GM19324 (cell line): ENCODE measurements around the gene PLPP2.

Experiments
- ATAC-seq: cut with Tn5 transposase; IDR thresholded peaks from one replicate; pipeline ENCODE4 v1.9.1; 2021; ENCODE audit warnings: mild to moderate bottlenecking, moderate library complexity; ENCODE audit not compliant: unreplicated experiment, low FRiP score

Gene PLPP2

GRCh38 chr19:291006-291521, at the start of gene PLPP2:
Gene PLPP2, minus strand, starts transcription at chr19:291403. Its CDS starts 67 bp downstream, at chr19:291336.
- ATAC-seq, result no peak

- ATAC-seq, result no peak
Measured at GRCh38 chr19:340620-341385, 49.6 kb upstream of the PLPP2 start.

GRCh38 chr19:339262-339887, 48.2 kb upstream of the PLPP2 start:
- ATAC-seq, result no peak

DNA sequence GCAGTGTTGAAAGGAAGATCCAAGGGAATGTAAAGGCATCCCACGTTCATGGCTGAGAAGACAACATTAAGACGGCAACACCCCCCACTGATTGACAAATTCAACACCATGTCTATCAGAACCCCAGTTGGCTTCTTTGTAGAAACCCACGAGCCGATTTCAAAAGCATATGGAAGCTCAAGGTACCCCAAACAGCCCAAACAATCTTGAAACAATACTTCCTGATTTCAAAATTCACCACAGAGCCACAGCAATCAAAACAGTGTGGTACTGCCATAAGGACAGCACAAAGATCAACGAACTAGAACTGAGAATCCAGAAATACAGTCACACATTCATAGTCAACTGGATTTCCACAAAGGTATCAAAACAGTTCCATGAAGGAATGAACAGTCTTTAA, 47.2 kb upstream of the PLPP2 start:
- no peak for ATAC-seq

GRCh38 chr19:336067-336614, 44.9 kb upstream of the PLPP2 start:
- ATAC-seq, result no peak

- ATAC-seq, result no peak
Measured at GRCh38 chr19:335486-336066, 44.4 kb upstream of the PLPP2 start.

GRCh38 chr19:335072-335471, 43.9 kb upstream of the PLPP2 start:
- ATAC-seq, result no peak

- ATAC-seq, result no peak
Measured at GRCh38 chr19:334296-335071, 43.3 kb upstream of the PLPP2 start.

DNA sequence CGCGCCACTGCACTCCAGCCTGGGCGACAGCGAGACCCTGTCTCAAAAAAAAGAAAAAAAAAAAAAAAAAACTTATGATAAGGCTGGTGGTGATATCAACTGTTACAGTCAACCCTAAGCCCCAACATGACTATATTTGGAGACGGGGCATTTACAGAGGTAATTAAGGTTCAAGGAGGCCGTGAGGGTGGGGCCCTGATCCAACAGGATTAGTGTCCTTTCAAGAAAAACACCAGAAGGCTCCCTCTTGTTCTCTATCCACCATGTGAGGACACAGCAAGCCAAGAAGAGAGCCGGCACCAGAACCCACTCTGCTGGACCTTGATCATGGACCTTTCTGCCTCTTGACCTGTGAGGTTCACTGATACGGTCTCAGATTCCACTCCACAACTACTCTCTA, 39.3 kb upstream of the PLPP2 start:
- ATAC-seq, result no peak

- ATAC-seq, result no peak
Measured at GRCh38 chr19:329876-330275, 38.7 kb upstream of the PLPP2 start.

DNA sequence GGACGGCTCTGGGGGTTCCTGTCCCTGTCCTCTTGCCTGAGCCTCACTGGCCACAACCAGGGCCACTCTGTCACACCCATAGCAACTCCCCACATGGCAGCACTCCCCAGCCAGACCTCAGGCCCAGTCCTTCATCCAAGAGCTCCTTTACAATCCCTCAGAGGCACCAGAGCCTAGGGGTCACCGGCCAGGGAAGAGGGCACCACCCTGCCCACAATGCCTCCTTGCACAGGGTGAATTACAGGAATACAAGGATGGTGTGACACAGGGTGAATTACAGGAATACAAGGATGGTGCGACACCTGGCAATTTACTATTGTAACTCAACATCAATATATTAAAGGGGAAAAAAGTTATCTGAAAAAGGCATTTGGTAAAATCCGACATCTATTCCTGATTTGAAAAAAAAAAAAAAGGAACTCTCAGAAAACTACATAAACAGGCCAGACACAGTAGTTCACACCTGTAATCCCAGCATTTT, 36.9 kb upstream of the PLPP2 start:
- ATAC-seq, result no peak

GRCh38 chr19:327291-328024, 36.3 kb upstream of the PLPP2 start:
- no peak for ATAC-seq

GRCh38 chr19:326871-327270, 35.7 kb upstream of the PLPP2 start:
- ATAC-seq, result no peak

- ATAC-seq, result no peak
Measured at GRCh38 chr19:325937-326565, 34.8 kb upstream of the PLPP2 start.

DNA sequence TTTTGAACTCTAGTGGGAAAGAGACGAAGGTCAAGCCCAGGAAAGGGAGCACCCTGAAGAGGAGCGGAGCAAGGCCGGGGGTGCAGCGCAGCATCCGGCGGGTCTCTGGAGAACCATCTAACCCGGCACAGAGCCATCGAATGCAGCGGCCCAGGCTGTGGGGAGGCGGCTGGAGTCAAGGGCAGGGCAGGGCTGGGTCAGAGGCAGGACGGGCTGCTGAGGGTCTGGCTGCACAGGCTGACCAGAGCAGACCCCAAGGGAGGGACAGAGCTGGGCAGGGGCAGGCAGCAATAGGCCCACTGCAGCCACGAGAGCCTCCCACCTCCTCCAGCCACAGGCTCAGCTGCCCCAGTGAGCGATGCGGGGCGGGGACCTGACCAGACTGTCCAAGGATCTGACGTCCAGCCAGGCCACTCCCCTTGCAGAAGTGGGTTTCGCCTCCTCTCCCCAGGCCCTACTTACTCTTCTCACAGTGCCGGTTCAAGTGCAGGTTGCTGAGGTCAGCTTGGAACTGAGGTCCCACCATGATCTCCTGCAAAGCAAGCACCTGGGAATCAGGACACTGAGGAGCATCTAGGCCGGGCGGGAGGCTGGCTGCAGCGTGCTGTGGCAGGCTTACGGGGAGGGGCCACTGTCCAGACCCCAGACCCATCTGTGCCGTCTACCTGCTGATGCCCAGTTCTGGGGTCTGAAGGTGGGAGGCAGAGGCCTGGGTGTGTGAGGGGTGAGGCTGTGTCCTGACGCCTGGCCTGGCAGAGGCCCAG, 34.2 kb upstream of the PLPP2 start:
- ATAC-seq, result no peak

- ATAC-seq, result no peak
Measured at GRCh38 chr19:324716-325115, 33.5 kb upstream of the PLPP2 start.

DNA sequence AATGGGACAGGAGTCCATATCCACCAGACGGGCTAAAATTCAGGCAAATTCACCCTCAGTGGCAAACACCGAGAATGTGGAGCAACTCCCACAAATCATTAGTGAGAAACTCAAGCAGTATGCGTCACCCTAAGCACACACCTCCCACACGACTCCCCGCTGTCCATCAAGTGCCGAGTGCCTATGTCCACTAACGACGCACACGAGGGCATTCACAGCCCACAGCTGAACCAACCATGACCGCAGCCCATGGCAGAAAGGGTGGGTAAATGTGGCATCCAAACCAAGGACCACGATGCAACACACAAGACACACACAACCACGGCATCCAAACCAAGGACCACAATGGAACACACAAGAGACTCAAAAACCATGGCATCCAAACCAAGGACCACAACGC, 31.4 kb upstream of the PLPP2 start:
- no peak for ATAC-seq

DNA sequence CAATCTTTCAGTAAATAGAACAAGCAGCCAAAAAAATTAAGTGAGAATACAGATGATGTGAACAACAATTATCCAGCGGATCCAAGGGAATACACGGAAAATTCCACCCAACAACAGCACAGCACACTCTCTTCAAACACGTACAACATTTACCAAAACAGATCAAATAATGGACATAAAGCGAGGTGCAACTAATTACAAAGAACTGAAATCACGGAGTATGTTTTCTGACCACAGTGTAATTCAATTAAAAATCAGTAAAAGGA, 27.2 kb upstream of the PLPP2 start:
- no peak for ATAC-seq
